Hepatic stellate cell (primary cell): Measurements from ENCODE around the gene PHF13.
"Not testable (repeated sequence)": the region's sequence is repeated elsewhere in the genome, so short reads cannot be mapped to it uniquely, and the experiment has no call there.

Source experiments
- DNase-seq: peaks from one replicate; pipeline ENCODE4 v3.0.0; 2011; ENCODE audit warnings: low spot score

PHF13 gene

GRCh38 chr1:6587261-6588005, 26.1 kb upstream of the PHF13 start:
- DNase-seq = no peak

- DNase-seq = no peak
These were observed 25.2 kb upstream of the PHF13 start for GRCh38 chr1:6588128-6588892.

- no peak for DNase-seq
These were observed 24.5 kb upstream of the PHF13 start for GRCh38 chr1:6588893-6589520.

GRCh38 chr1:6590046-6590445, 23.5 kb upstream of the PHF13 start:
- no peak for DNase-seq

GRCh38 chr1:6591222-6591621, 22.3 kb upstream of the PHF13 start:
- DNase-seq = no peak

- DNase-seq = no peak
These were observed 21.9 kb upstream of the PHF13 start for GRCh38 chr1:6591644-6592043.

GRCh38 chr1:6592441-6592840, 21.1 kb upstream of the PHF13 start:
- DNase-seq = no peak

GRCh38 chr1:6592865-6593593, 20.5 kb upstream of the PHF13 start:
- DNase-seq = no peak

- DNase-seq = no peak
These were observed 19.7 kb upstream of the PHF13 start for GRCh38 chr1:6593810-6594209.

GRCh38 chr1:6594977-6595740, 18.4 kb upstream of the PHF13 start:
- DNase-seq = no peak

GRCh38 chr1:6596351-6596750, 17.2 kb upstream of the PHF13 start:
- no peak for DNase-seq

GRCh38 chr1:6596886-6597776, 16.4 kb upstream of the PHF13 start:
- DNase-seq = no peak

GRCh38 chr1:6597777-6598131, 15.8 kb upstream of the PHF13 start:
- DNase-seq = no peak

- no peak for DNase-seq
These were observed 14.2 kb upstream of the PHF13 start for GRCh38 chr1:6599141-6599975.

GRCh38 chr1:6599991-6600390, 13.5 kb upstream of the PHF13 start:
- DNase-seq = not testable (repeated sequence)

- peak; percentile 38 for DNase-seq
These were observed 13.0 kb upstream of the PHF13 start for GRCh38 chr1:6600410-6601048.

- peak; percentile 91 for DNase-seq
These were observed 12.2 kb upstream of the PHF13 start for GRCh38 chr1:6601049-6601922.
